Smooth muscle cell of the coronary artery (primary cell): ENCODE data around the gene NOXO1. TPM values are rescaled to one million over a fixed set of nuclear protein-coding genes. Genes with fewer than 3 reads are reported as not detected.

ENCODE experiments used
- total RNA-seq: library from RNA; depleted of rRNA; stranded (reverse); fragments of >200 nt; gene quantifications from 2 replicates; pipeline ENCODE4 v1.2.3, GENCODE V29; 2014; ENCODE audit warnings: low replicate concordance

The NOXO1 gene, protein sequence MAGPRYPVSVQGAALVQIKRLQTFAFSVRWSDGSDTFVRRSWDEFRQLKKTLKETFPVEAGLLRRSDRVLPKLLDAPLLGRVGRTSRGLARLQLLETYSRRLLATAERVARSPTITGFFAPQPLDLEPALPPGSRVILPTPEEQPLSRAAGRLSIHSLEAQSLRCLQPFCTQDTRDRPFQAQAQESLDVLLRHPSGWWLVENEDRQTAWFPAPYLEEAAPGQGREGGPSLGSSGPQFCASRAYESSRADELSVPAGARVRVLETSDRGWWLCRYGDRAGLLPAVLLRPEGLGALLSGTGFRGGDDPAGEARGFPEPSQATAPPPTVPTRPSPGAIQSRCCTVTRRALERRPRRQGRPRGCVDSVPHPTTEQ
- not detected in 2 replicates for total RNA-seq

DNA sequence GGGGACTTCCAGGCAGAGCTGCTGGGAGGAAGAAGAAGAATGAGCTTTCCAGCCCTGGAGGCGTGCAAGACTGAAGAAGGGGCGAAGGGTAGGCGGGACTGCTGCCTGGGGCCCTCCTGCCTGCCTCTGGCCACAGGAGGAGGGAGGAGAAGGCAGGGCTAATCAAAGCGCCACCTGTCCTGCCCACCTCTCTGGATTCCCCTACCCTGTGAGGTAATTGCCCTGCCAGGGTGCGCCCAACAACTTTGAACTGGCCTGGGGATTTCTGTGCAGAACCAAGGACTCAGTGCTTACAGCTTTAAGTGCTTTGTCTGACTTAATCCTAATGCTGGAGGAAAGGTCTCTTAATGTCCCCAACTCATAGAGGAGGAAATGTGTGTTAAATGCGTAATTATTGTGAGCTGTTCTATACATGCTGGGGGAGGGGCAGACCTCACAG, at the start of gene NOXO1:
NOXO1 (minus strand) TSS at position 72 of the 439 bp plus-strand sequence. CDS start 290 bp downstream, outside the sequence.

DNA sequence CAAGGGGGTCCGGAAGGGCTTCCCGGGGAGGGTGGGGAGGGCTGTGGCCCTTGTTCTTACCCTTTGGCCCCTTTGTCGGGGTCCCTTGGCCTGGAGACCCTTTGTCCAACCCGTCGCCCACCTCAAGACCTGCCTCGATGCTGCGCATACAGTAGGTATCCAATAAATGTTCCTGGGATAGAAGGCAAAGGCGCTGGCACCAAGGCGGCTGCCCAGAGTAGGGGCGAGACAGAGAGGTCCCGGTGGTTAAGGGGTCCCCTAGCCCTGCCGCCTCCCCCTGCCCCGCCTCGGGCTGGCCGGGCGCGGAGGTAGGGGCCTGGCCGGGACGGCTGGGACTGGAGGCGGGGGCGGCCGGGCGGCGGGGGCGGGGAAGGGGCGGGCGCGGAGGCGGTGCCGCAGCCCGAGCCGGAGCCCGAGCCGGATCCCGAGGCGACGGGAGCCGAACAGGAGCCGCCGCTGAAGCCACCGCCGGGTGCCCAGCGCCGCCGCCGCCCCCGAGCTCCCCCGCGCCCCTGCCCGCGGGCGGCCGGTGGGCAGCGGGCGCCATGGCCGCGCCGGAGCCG, 45.3 kb upstream of the NOXO1 start, which contains the start of gene NHERF2:
NHERF2 (plus strand) TSS at position 442 of the 563 bp plus-strand sequence; CDS start at position 546, 104 bp downstream.

DNA sequence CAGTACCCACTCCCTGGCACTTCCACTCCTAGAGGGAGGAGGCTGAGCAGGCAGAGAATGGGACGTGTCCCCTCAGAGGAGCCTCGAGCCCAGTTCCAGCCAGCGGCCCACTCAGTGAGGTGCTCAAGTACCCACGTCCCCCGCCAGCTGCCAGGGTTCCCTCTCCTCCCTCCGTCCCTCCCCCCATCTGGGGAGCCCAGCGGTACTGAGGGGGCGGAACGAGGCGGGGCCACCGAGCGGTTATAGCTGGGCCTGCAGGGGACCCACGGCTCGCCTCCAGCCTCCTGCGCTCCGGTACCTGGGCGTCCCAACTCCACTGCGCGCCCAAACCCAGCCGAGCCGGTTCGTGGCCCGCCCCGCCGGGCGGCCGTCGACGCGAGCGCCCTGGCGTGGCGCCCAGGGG, 38.2 kb upstream of the NOXO1 start, which contains the start of gene NPW:
NPW (plus strand) TSS at position 268 of the 403 bp plus-strand sequence.

DNA sequence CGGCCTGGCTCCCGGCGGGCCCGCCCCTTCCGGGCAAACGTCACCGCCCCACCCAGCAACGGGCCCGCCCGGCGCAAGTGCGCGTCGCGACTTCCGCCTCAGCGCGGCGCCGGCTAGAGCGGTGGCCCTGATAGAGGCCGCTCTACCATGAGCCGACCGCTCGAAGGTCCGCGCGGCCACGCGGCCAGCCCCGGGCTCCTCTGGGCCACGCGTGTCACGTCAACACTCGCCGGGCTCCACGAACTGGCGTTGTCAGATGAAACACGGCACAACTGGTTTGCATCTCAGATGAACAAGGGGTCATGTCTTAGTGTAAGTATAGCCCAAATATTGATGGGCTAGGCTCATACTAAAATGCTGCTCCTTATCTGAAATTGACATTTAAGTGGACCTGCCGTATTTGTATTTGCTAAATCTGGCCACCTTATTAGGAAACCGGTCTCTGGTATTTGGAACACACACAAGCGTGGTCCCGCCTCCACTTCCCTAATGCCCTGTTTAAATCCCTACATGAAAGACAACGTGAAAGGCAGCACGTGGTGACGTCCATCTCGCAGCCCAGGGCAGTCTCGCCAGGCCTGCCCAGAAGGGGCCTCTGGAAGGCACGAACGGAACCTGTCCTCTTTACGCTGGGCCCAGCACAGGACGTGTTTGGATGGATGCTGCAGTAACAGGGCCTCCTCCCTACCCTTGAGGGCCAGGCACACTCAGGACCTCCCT, 28.7 kb upstream of the NOXO1 start, which contains the start of gene ZNF598:
ZNF598 (minus strand) TSS at position 31 of the 720 bp plus-strand sequence.

DNA sequence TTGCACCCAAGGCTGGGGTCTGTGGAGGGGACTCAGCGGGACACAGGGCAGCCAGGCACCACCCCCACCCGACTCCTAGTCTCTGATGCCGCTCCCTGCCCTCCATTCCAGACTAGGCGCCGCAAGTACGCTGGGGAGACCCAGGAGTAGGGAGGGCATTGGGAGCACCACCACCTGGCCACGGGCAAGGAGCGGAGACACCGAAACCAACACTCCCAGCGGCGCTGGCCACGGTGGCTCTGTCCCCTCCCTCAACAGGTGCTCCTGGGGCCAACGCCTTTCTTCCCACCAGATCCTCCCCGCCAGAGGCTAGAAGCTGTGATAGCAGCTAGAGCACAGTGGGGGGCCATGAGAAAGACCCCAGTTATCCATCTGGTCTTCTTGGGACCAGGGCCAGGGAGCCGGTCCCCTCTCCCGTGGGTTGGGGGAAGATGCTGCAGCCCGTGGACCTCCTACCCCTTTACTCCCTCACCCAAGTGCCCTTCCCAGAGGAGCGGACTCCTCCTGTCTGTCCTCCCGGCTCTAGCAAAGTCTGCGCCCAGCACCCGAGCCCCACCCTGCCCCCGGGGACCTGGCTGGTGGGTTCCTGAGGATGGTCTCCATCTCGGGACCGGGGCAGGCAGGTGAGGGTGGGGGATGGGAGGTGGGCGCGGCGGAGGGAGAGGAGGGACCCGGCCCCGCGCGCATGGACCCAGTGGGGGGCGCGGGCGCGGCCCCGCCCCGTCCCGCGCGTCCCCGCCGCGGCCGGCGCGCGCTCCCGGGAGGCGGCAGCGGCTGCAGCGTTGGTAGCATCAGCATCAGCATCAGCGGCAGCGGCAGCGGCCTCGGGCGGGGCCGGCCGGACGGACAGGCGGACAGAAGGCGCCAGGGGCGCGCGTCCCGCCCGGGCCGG, 8.2 kb upstream of the NOXO1 start, which contains the start of gene SYNGR3:
SYNGR3 (plus strand) TSS at position 762 of the 892 bp plus-strand sequence. CDS start 133 bp downstream, outside the sequence.

DNA sequence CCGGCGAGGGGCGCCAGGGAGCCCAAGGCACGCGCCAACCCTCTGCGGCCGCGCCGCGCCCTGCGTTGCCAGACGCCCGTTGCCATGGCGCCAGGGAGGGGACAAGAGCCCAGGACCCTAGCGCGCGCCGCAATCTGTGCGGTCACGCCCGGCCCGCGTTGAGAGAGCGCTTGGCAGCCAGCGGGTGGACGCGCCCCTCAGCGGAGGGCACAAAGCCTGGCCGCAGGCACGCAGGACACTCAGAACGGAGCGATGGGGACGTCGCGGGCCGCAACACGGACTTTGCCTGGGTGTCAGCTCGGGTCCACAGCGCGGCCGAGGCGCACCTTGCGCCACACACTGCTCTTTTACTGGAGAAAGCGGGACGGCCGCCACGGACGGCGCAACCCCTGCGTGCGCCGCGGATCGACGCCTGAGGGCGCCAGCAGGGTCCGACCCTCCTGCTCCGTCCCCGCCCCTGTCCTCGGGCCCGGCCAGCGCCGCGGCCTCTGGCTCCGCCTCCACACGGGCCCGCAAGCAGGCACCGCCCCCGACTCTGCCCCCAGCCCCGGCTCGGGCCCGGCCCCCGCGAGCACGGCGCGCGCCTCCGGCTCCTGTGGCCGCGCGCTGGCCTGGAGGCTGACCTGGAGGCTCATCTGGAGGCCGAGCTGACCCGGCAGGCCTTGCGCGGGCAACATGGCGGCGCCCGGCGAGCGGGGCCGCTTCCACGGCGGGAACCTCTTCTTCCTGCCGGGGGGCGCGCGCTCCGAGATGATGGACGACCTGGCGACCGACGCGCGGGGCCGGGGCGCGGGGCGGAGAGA, 2.5 kb upstream of the NOXO1 start, which contains the start of gene GFER:
GFER (plus strand) TSS at position 650 of the 803 bp plus-strand sequence; CDS start at position 676, 26 bp downstream.

DNA sequence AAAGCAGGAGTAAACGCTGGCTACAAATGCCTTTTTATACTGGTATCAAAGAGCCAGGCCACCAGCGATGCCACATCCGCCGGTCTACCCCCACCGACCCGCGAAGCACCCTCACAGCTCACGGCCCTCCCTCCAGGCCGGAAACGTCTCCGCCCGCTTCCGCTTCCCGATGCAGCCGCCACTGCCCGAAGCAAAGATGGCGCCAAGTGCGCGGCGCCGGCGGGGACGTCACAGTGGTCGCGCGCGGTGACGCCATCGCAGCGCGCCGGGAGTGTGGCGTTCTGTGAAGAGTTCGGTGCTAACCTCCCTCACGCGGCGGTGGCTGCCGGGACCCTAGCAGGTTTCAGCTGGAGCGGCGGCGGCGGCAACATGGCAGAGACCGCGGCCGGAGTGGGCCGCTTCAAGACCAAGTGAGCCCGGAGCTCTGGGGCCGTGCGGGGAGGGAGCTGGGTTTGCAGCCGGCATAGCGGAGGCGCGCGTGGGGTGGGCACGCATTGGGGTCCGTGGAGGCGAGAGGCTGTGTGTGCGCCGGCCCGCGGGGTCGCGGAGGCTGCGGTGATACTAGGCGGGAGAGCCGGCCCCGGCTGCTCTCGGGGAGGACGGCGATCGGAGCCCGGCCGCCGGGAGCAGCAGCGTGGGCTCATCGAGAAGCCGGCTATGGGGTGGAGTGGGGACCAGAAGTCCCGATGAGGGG, 9.3 kb downstream of the NOXO1 start, which contains the start of gene TBL3:
TBL3 (plus strand) TSS at position 258 of the 694 bp plus-strand sequence; CDS start at position 370, 112 bp downstream.

DNA sequence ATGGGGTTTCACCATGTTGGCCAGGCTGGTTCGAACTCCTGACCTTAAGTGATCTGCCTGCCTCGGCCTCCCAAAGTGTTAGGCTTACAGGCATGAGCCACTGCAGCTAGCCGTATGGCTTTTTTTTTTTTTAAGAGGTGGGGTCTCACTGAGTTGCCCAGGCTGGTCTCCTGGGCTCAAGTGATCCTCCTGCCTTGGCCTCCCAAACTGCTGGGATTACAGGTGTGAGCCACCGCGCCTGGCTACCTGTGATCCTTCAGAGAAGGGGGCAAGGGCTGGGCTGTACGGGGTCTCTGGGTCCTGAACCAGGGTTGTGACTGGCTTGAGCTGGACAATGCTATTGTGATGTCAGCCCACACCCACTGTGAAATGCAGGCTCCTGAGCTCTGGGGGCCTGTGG, 14.8 kb downstream of the NOXO1 start, which contains the start of gene RNF151:
RNF151 (plus strand) TSS at position 397 of the 400 bp plus-strand sequence. CDS start 26 bp downstream, outside the sequence.

DNA sequence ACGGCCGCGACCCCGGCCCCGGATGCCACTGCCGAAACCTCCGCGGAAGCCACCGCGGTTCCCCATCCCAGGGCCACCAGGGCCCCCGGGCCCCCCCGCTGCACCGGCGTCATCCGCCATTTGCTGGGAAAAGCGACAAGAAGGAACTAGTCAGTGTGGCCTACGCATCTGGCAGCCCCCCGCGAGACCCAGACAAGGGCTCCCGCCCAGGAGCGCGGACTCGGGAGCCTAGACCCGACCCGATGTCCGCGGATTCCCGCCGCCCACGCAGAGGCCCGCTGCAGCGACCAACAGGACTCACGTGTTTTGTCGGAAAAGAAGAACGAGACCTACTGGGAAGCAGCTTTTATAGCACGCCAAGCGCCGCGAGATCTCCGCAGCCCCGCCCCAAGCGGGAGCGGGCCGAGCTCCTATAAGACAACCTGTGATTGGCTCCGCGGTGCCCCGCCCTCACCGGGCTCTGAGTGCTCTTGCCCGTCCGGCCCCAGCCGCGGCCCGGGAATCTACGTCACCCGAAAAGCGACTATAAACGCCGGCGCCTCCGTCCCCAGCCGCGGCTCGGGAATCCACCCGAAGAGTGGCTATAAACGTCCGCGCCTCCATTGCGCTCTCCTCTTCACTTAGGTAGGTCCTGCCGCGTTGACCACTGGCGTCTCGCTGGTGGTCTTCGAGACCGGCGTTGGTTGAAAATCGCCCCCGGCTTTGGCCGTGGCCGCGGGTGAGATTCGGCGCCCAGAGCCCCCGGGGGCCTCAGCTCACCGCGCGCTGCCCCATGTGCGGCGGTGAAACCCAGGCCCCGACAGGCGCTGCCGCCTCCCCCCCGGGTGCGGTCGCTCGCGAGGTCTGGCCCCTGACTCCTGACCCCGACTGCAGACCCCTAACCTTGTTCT, 16.5 kb downstream of the NOXO1 start, which contains the start of gene RPS2:
RPS2 (minus strand) TSS at position 321 of the 890 bp plus-strand sequence; CDS start at position 120, 201 bp downstream.

DNA sequence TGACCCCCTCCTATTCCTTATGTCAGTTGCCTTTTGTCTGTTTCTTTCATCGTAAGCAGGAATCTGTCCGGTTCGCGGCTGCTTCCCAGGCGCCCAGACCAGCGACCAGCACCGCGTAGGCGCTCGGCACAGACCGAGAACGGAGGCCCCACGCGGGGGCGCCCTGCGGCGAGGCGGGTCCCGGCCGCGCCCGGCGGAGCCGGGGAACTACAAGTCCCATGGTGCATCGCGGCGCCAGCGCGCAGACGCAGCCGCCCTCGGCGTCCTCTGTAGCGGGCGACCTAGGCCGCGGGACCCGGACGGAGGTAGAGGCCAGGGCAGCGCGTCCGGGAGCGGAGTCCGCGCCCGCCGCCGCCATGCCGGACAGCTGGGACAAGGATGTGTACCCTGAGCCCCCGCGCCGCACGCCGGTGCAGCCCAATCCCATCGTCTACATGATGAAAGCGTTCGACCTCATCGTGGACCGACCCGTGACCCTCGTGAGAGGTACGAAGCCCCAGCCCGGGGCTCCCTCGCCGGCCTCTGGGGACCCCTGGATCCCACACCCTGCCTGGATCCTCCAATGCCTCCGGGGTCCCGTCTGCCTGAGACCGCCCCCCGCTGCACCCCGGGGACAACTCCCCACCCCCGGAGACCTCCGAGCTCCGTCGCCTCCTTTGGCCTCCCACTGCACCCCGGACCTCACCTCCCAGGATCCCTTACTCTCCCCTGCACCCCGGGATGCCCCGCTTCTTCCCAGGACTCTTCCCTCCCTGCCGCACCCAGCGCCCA, 21.8 kb downstream of the NOXO1 start, which contains the start of gene NDUFB10:
NDUFB10 (plus strand) TSS at position 270 of the 771 bp plus-strand sequence; CDS start at position 357, 87 bp downstream.

DNA sequence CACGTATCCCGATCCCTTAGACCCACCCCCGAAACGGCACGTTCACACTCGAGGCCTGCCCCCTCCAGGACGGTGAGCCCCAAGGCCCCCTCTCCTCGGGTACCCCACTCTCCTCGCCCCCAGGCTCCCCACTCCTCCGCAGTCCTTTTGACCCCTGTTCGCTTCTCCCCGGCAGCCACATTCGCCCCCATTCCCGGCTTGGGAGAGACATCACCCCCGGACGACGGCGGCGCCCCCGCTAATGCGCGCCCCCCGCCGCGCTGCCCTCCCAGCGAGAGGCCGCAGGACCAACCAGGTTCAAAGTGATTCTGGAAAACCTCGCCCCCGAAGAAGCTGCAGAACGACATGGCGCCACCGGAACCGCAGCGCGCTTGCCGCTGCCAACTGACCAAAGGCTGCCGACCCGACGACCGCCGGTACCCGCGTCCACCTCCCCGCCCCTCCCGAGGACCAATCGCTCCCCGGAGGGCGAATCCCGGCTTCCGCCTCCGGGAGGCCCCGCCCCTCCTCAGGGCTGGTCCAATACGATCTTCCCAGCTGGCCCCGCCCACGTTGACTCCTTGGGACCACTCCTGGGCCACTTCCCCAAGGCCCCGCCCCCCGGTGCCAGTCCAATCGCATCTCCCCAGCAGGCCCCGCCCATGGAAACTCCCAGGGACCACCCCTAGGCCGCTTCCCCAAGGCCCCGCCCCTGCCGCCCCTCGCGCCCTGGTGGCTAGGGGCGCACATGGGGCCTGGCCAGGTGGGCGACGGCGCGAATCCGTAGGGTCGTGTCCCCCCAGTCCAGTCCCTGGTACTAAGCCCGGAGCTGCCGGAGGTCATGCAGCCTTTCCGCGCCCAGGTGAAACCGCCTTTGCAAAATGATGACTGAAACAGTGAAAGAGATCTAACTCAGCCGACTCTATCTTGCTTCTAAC, 38.2 kb downstream of the NOXO1 start, which contains the start of gene MSRB1:
MSRB1 (minus strand) TSS at position 390 of the 917 bp plus-strand sequence; CDS start at position 347, 43 bp downstream.

Other genes with a start within 250 kb of the NOXO1 start
- 35.7 and 45.9 TPM in 2 replicates for gene NME3, start 209.9 kb downstream of the NOXO1 start, total RNA-seq
- gene EME2, start 208.7 kb downstream of the NOXO1 start, total RNA-seq, result 5.0 TPM in 2 replicates
- 71.6 and 87.2 TPM in 2 replicates for gene MRPS34, start 208.3 kb downstream of the NOXO1 start, total RNA-seq
- gene SPSB3, start 198.9 kb downstream of the NOXO1 start, total RNA-seq, result 30.8 and 55.7 TPM in 2 replicates
- 30.3 and 65.2 TPM in 2 replicates for gene NUBP2, start 198.5 kb downstream of the NOXO1 start, total RNA-seq
- gene IGFALS, start 187.8 kb downstream of the NOXO1 start, total RNA-seq, result under 0.01 TPM in 2 replicates
- 51.5 and 65.6 TPM in 2 replicates for gene HAGH, start 154.6 kb downstream of the NOXO1 start, total RNA-seq
- 71.6 and 134 TPM in 2 replicates for gene FAHD1, start 154.3 kb downstream of the NOXO1 start, total RNA-seq
- 0.23 TPM in 1 of 2 replicates, not detected in the other for gene MEIOB, start 109.3 kb downstream of the NOXO1 start, total RNA-seq
- not detected in 2 replicates for gene HS3ST6, start 63.1 kb downstream of the NOXO1 start, total RNA-seq
- 4.8 and 8.5 TPM in 2 replicates for gene MSRB1, start 38.3 kb downstream of the NOXO1 start, total RNA-seq
- 0.12 TPM in 1 of 2 replicates, not detected in the other for gene RPL3L, start 26.8 kb downstream of the NOXO1 start, total RNA-seq
- 221 and 281 TPM in 2 replicates for gene NDUFB10, start 21.9 kb downstream of the NOXO1 start, total RNA-seq
- 3,947 and 4,144 TPM in 2 replicates for gene RPS2, start 16.6 kb downstream of the NOXO1 start, total RNA-seq
- not detected in 2 replicates for gene RNF151, start 14.6 kb downstream of the NOXO1 start, total RNA-seq
- gene TBL3, start 9.4 kb downstream of the NOXO1 start, total RNA-seq, result 36.2 and 36.5 TPM in 2 replicates
- gene GFER, start 2.7 kb upstream of the NOXO1 start, total RNA-seq, result 6.4 and 11.7 TPM in 2 replicates
- gene SYNGR3, start 8.5 kb upstream of the NOXO1 start, total RNA-seq, result 0.94 and 4.9 TPM in 2 replicates
- gene ZNF598, start 28.4 kb upstream of the NOXO1 start, total RNA-seq, result 9.9 and 12.0 TPM in 2 replicates
- 0.23 and 0.60 TPM in 2 replicates for gene NPW, start 38.3 kb upstream of the NOXO1 start, total RNA-seq
- gene NHERF2, start 45.4 kb upstream of the NOXO1 start, total RNA-seq, result 8.2 and 48.6 TPM in 2 replicates
- gene NTHL1, start 66.4 kb upstream of the NOXO1 start, total RNA-seq, result 33.1 and 36.3 TPM in 2 replicates
- gene TSC2, start 66.5 kb upstream of the NOXO1 start, total RNA-seq, result 29.4 and 80.4 TPM in 2 replicates
- 63.7 and 174 TPM in 2 replicates for gene PKD1, start 154.4 kb upstream of the NOXO1 start, total RNA-seq
- 1.3 and 1.5 TPM in 2 replicates for gene RAB26, start 167.2 kb upstream of the NOXO1 start, total RNA-seq
- 37.0 and 49.5 TPM in 2 replicates for gene TRAF7, start 174.3 kb upstream of the NOXO1 start, total RNA-seq
- gene CASKIN1, start 215.1 kb upstream of the NOXO1 start, total RNA-seq, result 0.08 and 0.47 TPM in 2 replicates
- 16.5 and 19.7 TPM in 2 replicates for gene MLST8, start 224.0 kb upstream of the NOXO1 start, total RNA-seq
- 2.9 and 4.0 TPM in 2 replicates for gene BRICD5, start 229.4 kb upstream of the NOXO1 start, total RNA-seq
- gene PGP, start 233.4 kb upstream of the NOXO1 start, total RNA-seq, result 5.3 and 9.5 TPM in 2 replicates
- 26.2 and 33.9 TPM in 2 replicates for gene E4F1, start 242.1 kb upstream of the NOXO1 start, total RNA-seq